T-cell (primary cell): ENCODE results near the gene MYO5A. TPM values are rescaled to one million over a fixed set of nuclear protein-coding genes. Genes with fewer than 3 reads are reported as not detected.
"Not testable (repeated sequence)": the region's sequence is repeated elsewhere in the genome, so short reads cannot be mapped to it uniquely, and the experiment has no call there.

Experiments
- ATAC-seq, 4 experiments: fragments of 200-7000 bp in 3 of 4; fragments of 150-1000 bp in 1 of 4; cut with Tn5 transposase; replicated peaks in 1 of 4; 1 replicate in 3 of 4; 2 replicates in 1 of 4; pipeline ENCODE4 v1.10.0; 2021; ENCODE audit warnings: moderate library complexity in 3 of 4, mild to moderate bottlenecking in 2 of 4, moderate number of reproducible peaks in 1 of 4
- CTCF ChIA-PET, 2 donors: fragments of 300-600 bp; sonication (Branson Sonifier 250); formaldehyde crosslinking; loops; one replicate each; lab custom pipeline; 2022; ENCODE audit warnings: antibody characterized with exemption in 2 of 2; lab: Charles Lee
- POLR2A ChIA-PET, 2 donors: fragments of 300-600 bp; sonication (Branson Sonifier 250); formaldehyde crosslinking; loops; one replicate each; lab custom pipeline; 2022; ENCODE audit warnings: antibody characterized with exemption in 2 of 2; lab: Charles Lee
- DNase-seq, 35 experiments: peaks; one replicate each; pipeline versions ENCODE4 v3.0.0 to v3.0.0-alpha.2; 2013 to 2023
- H3K27ac ChIP-seq: one replicate; pipeline ENCODE4 v1.5.1; 2013; ENCODE audit warnings: low read length
- H3K27me3 ChIP-seq, 2 experiments: replicated peaks in 1 of 2; 1 replicate in 1 of 2; 2 replicates in 1 of 2; pipeline versions ENCODE4 v1.6.1 to v1.7.0; 2013; ENCODE audit warnings: low read length in 1 of 2, mixed read lengths in 1 of 2; ENCODE audit not compliant: control insufficient read depth in 2 of 2, insufficient read depth in 2 of 2; ENCODE audit errors: extremely low read depth in 1 of 2
- H3K36me3 ChIP-seq, 2 donors: 1 replicate in 1 of 2; 2 replicates in 1 of 2; pipeline versions ENCODE4 v1.6.1 to v1.7.0; 2013; ENCODE audit warnings: low read length in 1 of 2; ENCODE audit not compliant: control insufficient read depth in 2 of 2, insufficient read depth in 1 of 2; ENCODE audit errors: extremely low read depth in 1 of 2
- H3K4me1 ChIP-seq, 2 experiments: 1 replicate in 1 of 2; 2 replicates in 1 of 2; pipeline versions ENCODE4 v1.6.1 to v1.7.0; 2013; ENCODE audit warnings: low read length in 2 of 2, mixed read lengths in 1 of 2; ENCODE audit not compliant: insufficient read depth in 2 of 2, control insufficient read depth in 1 of 2; ENCODE audit errors: extremely low read depth in 1 of 2
- H3K4me3 ChIP-seq, 2 donors: 1 replicate in 1 of 2; 2 replicates in 1 of 2; pipeline versions ENCODE4 v1.5.1 to v1.7.0; 2013; ENCODE audit warnings: mild to moderate bottlenecking in 2 of 2, low read length in 1 of 2, moderate library complexity in 1 of 2; ENCODE audit not compliant: control insufficient read depth in 1 of 2; ENCODE audit errors: extremely low read depth in 1 of 2
- H3K9me3 ChIP-seq: 2 replicates; pipeline ENCODE4 v1.7.0; 2013
- H3K27ac Mint-ChIP-seq, 2 donors: one replicate each; pipeline ENCODE4 v1.8.0; 2020 to 2021; ENCODE audit warnings: mild to moderate bottlenecking in 2 of 2, mixed read lengths in 2 of 2
- H3K27me3 Mint-ChIP-seq, 2 donors: one replicate each; pipeline ENCODE4 v1.8.0; 2021 to 2022; ENCODE audit warnings: mixed read lengths in 2 of 2
- H3K36me3 Mint-ChIP-seq: one replicate; pipeline ENCODE4 v1.8.0; 2021; ENCODE audit warnings: mixed read lengths
- H3K4me1 Mint-ChIP-seq, 3 donors: one replicate each; pipeline ENCODE4 v1.8.0; 2020 to 2022; ENCODE audit warnings: mixed read lengths in 3 of 3, mild to moderate bottlenecking in 1 of 3
- H3K4me3 Mint-ChIP-seq, 3 donors: one replicate each; pipeline ENCODE4 v1.8.0; 2020 to 2022; ENCODE audit warnings: mild to moderate bottlenecking in 3 of 3, mixed read lengths in 3 of 3, moderate library complexity in 3 of 3
- H3K9me3 Mint-ChIP-seq, 3 donors: one replicate each; pipeline ENCODE4 v1.8.0; 2020 to 2022; ENCODE audit warnings: mixed read lengths in 3 of 3
- WGBS: methylation state at CpG from one replicate; pipeline ENCODE4 v1.1.5; 2013; ENCODE audit warnings: missing lambda C conversion rate; ENCODE audit not compliant: insufficient coverage; 5-methylcytosine and 5-hydroxymethylcytosine counted together
- total RNA-seq, 35 experiments: library from RNA in 6 of 35; stranded (reverse) in 6 of 35; fragments of 120-200 nt in 1 of 35; gene quantifications; one replicate each; pipeline versions ENCODE4 v1.2.1 to v1.2.4 and lab custom pipeline; 2013 to 2026

Gene MYO5A
- total RNA-seq, 5 donors from 2014 or later (not counting 1 experiment from before 2014, with no cell fraction given): 25.2 to 46.6 (median 29.5) TPM

GRCh38 chr15:52551762-52552161, 23.1 kb upstream of the MYO5A start:
- H3K9me3 Mint-ChIP-seq: no peaks in the 10 kb centered on the region
- Histone ChIP-seq H3K27me3 (no peaks in the 10 kb centered on the region), H3K9me3 (no peaks in the 10 kb centered on the region), H3K4me1 (no peaks in the 10 kb centered on the region), H3K4me3 (no peak overlapping the region), H3K27ac (no peak overlapping the region), H3K36me3 (peaks cover 3 to 50% of the 10 kb centered on the region in 2 donors)
- H3K36me3 Mint-ChIP-seq: peaks cover 52% of the 10 kb centered on the region
- ChIA-PET POLR2A (interaction anchor here in 1 of 2 donors (0.6 to 0.7 kb wide), 2 partner anchors 156 to 1655 kb away, joined by 4 to 11 read pairs; no protein-coding TSS in a partner anchor), CTCF (no interaction called here)
- no peaks in the 10 kb centered on the region for H3K27me3 Mint-ChIP-seq
- no peak for ATAC-seq
- no peak overlapping the region for H3K27ac Mint-ChIP-seq
- no CpG with 5 or more reads among the region's 6 CpGs for WGBS
- DNase-seq: peak in 1 of 35 experiments; percentile 29
- H3K4me3 Mint-ChIP-seq: no peak overlapping the region
- H3K4me1 Mint-ChIP-seq: peaks cover 6 to 12% (median 8%) of the 10 kb centered on the region in 3 donors

- H3K27me3 Mint-ChIP-seq, H3K4me3 Mint-ChIP-seq, DNase-seq, H3K27ac Mint-ChIP-seq, H3K4me1 Mint-ChIP-seq, H3K9me3 Mint-ChIP-seq, H3K4me1 ChIP-seq, POLR2A ChIA-PET, ATAC-seq, H3K4me3 ChIP-seq, H3K27ac ChIP-seq, H3K9me3 ChIP-seq, H3K27me3 ChIP-seq, CTCF ChIA-PET: not testable (repeated sequence)
- peaks cover 3 to 51% of the 10 kb centered on the region in 2 donors for H3K36me3 ChIP-seq
- WGBS: no CpG with 5 or more reads among the region's 1 CpG
- peaks cover 53% of the 10 kb centered on the region for H3K36me3 Mint-ChIP-seq
These were observed 22.5 kb upstream of the MYO5A start for GRCh38 chr15:52551186-52551585.

GRCh38 chr15:52546031-52546751, 17.5 kb upstream of the MYO5A start:
- Histone ChIP-seq H3K27ac (no peak overlapping the region), H3K27me3 (no peaks in the 10 kb centered on the region), H3K36me3 (peaks cover 0 to 25% of the 10 kb centered on the region in 2 donors), H3K9me3 (no peaks in the 10 kb centered on the region), H3K4me3 (no peak overlapping the region), H3K4me1 (peaks cover 0 to 9% of the 10 kb centered on the region in 2 experiments)
- ChIA-PET CTCF (interaction anchor here in 1 of 2 donors (0.7 kb wide), 1 partner anchor 9 kb away, joined by 3 read pairs; no protein-coding TSS in a partner anchor), POLR2A (interaction anchor here in 1 of 2 donors (0.6 kb wide), 1 partner anchor 112 kb away, joined by 3 read pairs; no protein-coding TSS in a partner anchor)
- Mint-ChIP-seq H3K27ac (no peak overlapping the region), H3K4me3 (no peak overlapping the region), H3K4me1 (peaks cover 0 to 4% (median 0%) of the 10 kb centered on the region in 3 donors), H3K27me3 (no peaks in the 10 kb centered on the region), H3K36me3 (peaks cover 47% of the 10 kb centered on the region), H3K9me3 (peaks cover 0 to 9% (median 0%) of the 10 kb centered on the region in 3 donors)
- ATAC-seq (peak; percentile 27 to 50 (median 34)), DNase-seq (peak in 2 of 35 experiments; percentile 5 to 11)
- WGBS: 80% methylated on average over 4 of the region's 5 CpGs

GRCh38 chr15:52540374-52541012, 11.8 kb upstream of the MYO5A start:
- 100% methylated on average over 2 of the region's 3 CpGs for WGBS
- Histone ChIP-seq H3K4me1 (no peaks in the 10 kb centered on the region), H3K27ac (no peak overlapping the region), H3K36me3 (no peaks in the 10 kb centered on the region), H3K27me3 (no peaks in the 10 kb centered on the region), H3K9me3 (no peaks in the 10 kb centered on the region), H3K4me3 (no peak overlapping the region)
- no peaks in the 10 kb centered on the region for H3K4me1 Mint-ChIP-seq
- ChIA-PET CTCF (no interaction called here), POLR2A (no interaction called here)
- H3K27me3 Mint-ChIP-seq: peaks cover 0 to 3% of the 10 kb centered on the region in 2 donors
- H3K9me3 Mint-ChIP-seq: peaks cover 0 to 7% (median 2%) of the 10 kb centered on the region in 3 donors
- no peak overlapping the region for H3K27ac Mint-ChIP-seq
- peaks cover 1% of the 10 kb centered on the region for H3K36me3 Mint-ChIP-seq
- no peak overlapping the region for H3K4me3 Mint-ChIP-seq
- ATAC-seq: no peak
- no peak for DNase-seq

GRCh38 chr15:52537459-52537858, 8.8 kb upstream of the MYO5A start:
- H3K4me3 Mint-ChIP-seq: no peak overlapping the region
- peaks cover 0 to 1% (median 0%) of the 10 kb centered on the region in 3 donors for H3K4me1 Mint-ChIP-seq
- ChIA-PET POLR2A (no interaction called here), CTCF (no interaction called here)
- H3K27me3 Mint-ChIP-seq: peaks cover 0 to 3% of the 10 kb centered on the region in 2 donors
- no peak overlapping the region for H3K27ac Mint-ChIP-seq
- no peaks in the 10 kb centered on the region for H3K4me1 ChIP-seq
- no peak overlapping the region for H3K27ac ChIP-seq
- DNase-seq: no peak
- no CpG with 5 or more reads among the region's 8 CpGs for WGBS
- no peaks in the 10 kb centered on the region for H3K36me3 ChIP-seq
- no peaks in the 10 kb centered on the region for H3K9me3 ChIP-seq
- ATAC-seq: no peak
- no peak overlapping the region for H3K4me3 ChIP-seq
- H3K27me3 ChIP-seq: no peaks in the 10 kb centered on the region
- no peaks in the 10 kb centered on the region for H3K36me3 Mint-ChIP-seq
- peaks cover 0 to 2% (median 0%) of the 10 kb centered on the region in 3 donors for H3K9me3 Mint-ChIP-seq

- Mint-ChIP-seq H3K9me3 (no peaks in the 10 kb centered on the region), H3K27me3 (peaks cover 0 to 3% of the 10 kb centered on the region in 2 donors), H3K4me1 (peaks cover 15 to 16% (median 16%) of the 10 kb centered on the region in 3 donors), H3K36me3 (no peaks in the 10 kb centered on the region), H3K4me3 (no peak overlapping the region), H3K27ac (no peak overlapping the region)
- Histone ChIP-seq H3K9me3 (no peaks in the 10 kb centered on the region), H3K36me3 (no peaks in the 10 kb centered on the region), H3K27ac (no peak overlapping the region), H3K27me3 (peaks cover 0 to 5% of the 10 kb centered on the region in 2 experiments), H3K4me3 (no peak overlapping the region), H3K4me1 (peaks cover 5 to 20% of the 10 kb centered on the region in 2 experiments)
- ChIA-PET CTCF (interaction anchor here in 1 of 2 donors (0.7 kb wide), 1 partner anchor 101 kb away, joined by 3 read pairs; no protein-coding TSS in a partner anchor), POLR2A (interaction anchor here (0.6 to 0.7 kb wide), 4 partner anchors 16 to 243 kb away, joined by 3 to 16 read pairs (median 4); no protein-coding TSS in a partner anchor)
- DNase-seq (no peak), ATAC-seq (no peak)
- 0% methylated on average over 1 of the region's 2 CpGs for WGBS
These were observed 3.7 kb upstream of the MYO5A start for GRCh38 chr15:52532427-52532826.
